ENCODE data around the gene SLC4A1AP.

SLC4A1AP gene

DNA sequence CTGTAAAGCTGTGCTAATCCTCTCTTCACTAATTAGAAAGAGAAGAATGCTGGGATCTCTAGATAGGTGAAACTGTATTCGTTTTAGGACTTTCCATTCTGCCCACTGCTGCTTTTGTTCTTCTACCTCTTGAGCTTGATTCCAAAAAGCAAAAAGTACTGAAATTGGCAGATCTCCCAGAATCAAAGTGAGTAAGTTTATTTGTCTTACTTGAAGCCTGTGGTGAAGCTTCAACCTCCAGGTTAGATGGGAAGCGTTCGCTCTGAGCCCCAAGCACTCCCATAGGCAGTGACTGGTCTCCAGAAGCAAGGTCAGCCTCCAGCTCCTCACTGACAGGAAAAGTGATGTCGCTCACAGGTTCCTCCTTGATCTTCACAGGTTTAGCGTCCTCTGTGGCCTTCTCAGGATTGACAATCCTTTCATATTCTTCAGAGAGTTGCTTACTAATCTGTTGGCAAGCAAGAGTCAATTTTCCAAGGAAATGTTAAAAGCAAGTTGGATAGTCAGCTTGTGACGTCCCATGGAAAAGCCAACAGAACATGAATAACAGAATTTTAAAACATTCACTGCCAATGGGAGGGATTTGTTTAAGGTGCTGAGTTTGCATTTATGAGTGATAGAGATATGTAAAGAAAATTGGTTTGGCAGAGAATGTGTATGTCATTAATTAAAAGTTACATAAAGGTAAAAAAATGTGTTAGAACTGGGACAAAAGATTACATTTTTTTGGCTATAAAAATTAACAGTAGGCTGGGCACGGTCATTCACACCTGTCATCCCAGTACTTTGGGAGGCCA lies 8.3 kb upstream of the SLC4A1AP start:
- DNase-seq (ENCODE audit: low read depth), result no peak

DNA sequence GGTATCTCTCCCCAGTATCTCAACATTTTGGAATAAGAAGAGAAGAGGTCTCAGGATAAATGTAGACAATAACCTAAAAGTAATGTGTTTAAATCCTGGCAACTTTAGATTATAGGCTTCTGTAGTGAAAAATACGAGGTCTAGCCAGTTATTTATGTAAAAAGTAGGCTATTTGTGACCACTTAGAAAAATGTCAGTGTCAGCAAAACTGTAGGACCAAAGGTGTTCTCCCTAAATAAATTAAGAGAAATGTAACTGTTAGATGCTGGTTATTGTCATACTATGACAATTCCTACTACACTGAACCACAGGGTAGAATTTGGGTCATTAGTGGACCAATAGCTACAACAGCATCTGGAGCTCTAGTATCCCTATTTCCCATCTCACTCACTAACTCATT lies 2.3 kb upstream of the SLC4A1AP start:
- DNase-seq (ENCODE audit: low read depth), result no peak
- TF ChIP-seq, protein P1, sequence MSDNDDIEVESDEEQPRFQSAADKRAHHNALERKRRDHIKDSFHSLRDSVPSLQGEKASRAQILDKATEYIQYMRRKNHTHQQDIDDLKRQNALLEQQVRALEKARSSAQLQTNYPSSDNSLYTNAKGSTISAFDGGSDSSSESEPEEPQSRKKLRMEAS (IDR thresholded peaks at IDR 0.05; ENCODE audit: low read depth, low read length), result no peak
- no peak for TF ChIP-seq POLR2A (IDR thresholded peaks at IDR 0.05; ENCODE audit: extremely low read depth, insufficient read length)
- no peak for TF ChIP-seq MYC (IDR thresholded peaks at IDR 0.05; ENCODE audit: low read depth, low read length)
- TF ChIP-seq, protein P2, sequence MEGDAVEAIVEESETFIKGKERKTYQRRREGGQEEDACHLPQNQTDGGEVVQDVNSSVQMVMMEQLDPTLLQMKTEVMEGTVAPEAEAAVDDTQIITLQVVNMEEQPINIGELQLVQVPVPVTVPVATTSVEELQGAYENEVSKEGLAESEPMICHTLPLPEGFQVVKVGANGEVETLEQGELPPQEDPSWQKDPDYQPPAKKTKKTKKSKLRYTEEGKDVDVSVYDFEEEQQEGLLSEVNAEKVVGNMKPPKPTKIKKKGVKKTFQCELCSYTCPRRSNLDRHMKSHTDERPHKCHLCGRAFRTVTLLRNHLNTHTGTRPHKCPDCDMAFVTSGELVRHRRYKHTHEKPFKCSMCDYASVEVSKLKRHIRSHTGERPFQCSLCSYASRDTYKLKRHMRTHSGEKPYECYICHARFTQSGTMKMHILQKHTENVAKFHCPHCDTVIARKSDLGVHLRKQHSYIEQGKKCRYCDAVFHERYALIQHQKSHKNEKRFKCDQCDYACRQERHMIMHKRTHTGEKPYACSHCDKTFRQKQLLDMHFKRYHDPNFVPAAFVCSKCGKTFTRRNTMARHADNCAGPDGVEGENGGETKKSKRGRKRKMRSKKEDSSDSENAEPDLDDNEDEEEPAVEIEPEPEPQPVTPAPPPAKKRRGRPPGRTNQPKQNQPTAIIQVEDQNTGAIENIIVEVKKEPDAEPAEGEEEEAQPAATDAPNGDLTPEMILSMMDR (IDR thresholded peaks at IDR 0.05; ENCODE audit: low read depth, low read length), result no peak
- H3K4me3 ChIP-seq (ENCODE audit: low read depth, low read length), result no peak overlapping the region

More for the DNA sequence above, 8.3 kb upstream of the SLC4A1AP start:
- TF ChIP-seq, protein P2 (IDR thresholded peaks at IDR 0.05; ENCODE audit: low read depth, low read length), result no peak
- TF ChIP-seq POLR2A (IDR thresholded peaks at IDR 0.05; ENCODE audit: extremely low read depth, insufficient read length), result no peak
- no peak for TF ChIP-seq MYC (IDR thresholded peaks at IDR 0.05; ENCODE audit: low read depth, low read length)
- TF ChIP-seq, protein P1 (IDR thresholded peaks at IDR 0.05; ENCODE audit: low read depth, low read length), result no peak
- H3K4me3 ChIP-seq (ENCODE audit: low read depth, low read length), result no peak overlapping the region

DNA sequence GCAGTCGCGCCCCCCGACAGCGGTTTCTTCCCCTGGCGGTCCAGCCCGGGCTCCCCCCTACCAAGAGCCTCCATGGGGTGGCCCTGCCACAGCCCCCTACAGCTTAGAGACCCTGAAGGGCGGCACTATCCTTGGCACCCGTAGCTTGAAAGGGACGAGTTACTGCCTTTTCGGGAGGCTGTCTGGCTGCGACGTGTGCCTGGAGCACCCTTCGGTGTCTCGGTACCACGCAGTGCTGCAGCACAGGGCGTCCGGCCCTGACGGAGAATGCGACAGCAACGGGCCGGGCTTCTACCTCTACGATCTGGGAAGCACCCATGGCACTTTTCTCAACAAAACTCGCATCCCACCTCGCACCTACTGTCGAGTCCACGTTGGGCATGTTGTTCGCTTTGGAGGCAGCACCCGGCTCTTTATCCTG lies 475 bp downstream of the SLC4A1AP start:
- TF ChIP-seq, protein P1 (IDR thresholded peaks at IDR 0.05; ENCODE audit: low read depth, low read length), result no peak
- TF ChIP-seq, protein P2 (IDR thresholded peaks at IDR 0.05; ENCODE audit: low read depth, low read length), result no peak
- TF ChIP-seq MYC (IDR thresholded peaks at IDR 0.05; ENCODE audit: low read depth, low read length) (no peak), POLR2A (IDR thresholded peaks at IDR 0.05; ENCODE audit: extremely low read depth, insufficient read length) (no peak)
- H3K4me3 ChIP-seq (ENCODE audit: low read depth, low read length), result peak overlapping the region; percentile 93
- DNase-seq (ENCODE audit: low read depth), result no peak

DNA sequence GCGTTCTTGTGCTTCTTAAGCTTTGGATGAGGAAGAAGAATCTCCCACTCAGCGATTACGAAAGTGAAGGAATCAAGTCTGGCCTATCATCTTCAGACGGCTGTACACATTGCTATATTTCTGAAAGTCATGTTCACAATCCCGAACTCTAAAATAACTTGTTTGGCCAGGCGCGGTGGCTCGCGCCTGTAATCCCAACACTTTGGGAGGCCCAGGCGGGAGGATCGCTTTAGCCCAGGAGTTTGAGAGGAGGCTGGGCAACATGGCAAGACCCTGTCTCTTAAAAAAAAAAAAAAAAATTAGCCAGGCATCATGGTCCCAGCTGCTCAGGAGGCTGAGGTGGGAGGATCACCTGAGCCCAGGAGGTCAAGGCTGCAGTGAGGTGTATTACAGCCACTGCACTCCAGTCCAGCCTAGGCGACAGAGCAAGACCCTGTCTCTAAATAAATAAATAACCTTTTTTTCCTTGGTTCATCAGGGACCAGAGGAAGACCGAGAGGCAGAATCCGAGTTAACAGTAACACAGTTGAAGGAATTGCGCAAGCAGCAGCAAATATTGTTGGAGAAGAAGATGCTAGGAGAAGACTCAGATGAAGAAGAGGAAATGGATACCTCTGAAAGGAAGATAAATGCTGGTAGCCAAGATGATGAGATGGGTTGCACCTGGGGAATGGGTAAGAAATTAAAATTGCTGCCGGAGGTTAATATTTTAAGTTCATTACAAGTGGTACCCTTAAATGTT lies 1.1 kb downstream of the SLC4A1AP start:
- peak; percentile 46 for DNase-seq (ENCODE audit: low read depth)
- peak overlapping the region; percentile 93 for H3K4me3 ChIP-seq (ENCODE audit: low read depth, low read length)
- no peak for TF ChIP-seq POLR2A (IDR thresholded peaks at IDR 0.05; ENCODE audit: extremely low read depth, insufficient read length)
- no peak for TF ChIP-seq MYC (IDR thresholded peaks at IDR 0.05; ENCODE audit: low read depth, low read length)
- TF ChIP-seq, protein P1 (IDR thresholded peaks at IDR 0.05; ENCODE audit: low read depth, low read length), result no peak
- TF ChIP-seq, protein P2 (IDR thresholded peaks at IDR 0.05; ENCODE audit: low read depth, low read length), result no peak

DNA sequence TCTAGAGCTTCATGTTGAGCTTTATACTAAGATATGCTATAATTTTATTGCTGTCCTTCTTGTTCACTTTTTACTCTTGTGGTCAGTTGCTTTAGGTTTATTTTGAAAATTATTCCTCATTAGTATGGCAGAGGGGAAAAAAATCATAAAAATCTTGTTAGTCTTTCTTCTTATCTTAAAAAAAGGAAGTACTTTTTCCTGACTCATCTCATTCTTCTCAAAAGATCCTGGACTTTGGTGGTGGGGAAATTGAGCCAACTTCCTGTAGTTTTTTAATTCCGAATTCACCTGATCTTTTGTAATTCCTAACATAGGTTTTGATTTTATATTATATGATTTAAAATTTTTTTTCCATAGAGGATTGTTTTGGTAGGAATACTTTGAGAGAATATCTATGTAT lies 3.8 kb downstream of the SLC4A1AP start:
- DNase-seq (ENCODE audit: low read depth), result peak; percentile 43
- TF ChIP-seq, protein P1 (IDR thresholded peaks at IDR 0.05; ENCODE audit: low read depth, low read length), result no peak
- TF ChIP-seq, protein P2 (IDR thresholded peaks at IDR 0.05; ENCODE audit: low read depth, low read length), result no peak
- TF ChIP-seq MYC (IDR thresholded peaks at IDR 0.05; ENCODE audit: low read depth, low read length), result no peak
- TF ChIP-seq POLR2A (IDR thresholded peaks at IDR 0.05; ENCODE audit: extremely low read depth, insufficient read length), result no peak
- H3K4me3 ChIP-seq (ENCODE audit: low read depth, low read length), result no peak overlapping the region

Measured in NB4 (cell line).